ENCODE results near the gene KLHL29. TPM values are rescaled to one million over a fixed set of nuclear protein-coding genes. Genes with fewer than 3 reads are reported as not detected.

Gene KLHL29
- total RNA-seq, 1 experiment from 2014 or later = 2.6 TPM

DNA sequence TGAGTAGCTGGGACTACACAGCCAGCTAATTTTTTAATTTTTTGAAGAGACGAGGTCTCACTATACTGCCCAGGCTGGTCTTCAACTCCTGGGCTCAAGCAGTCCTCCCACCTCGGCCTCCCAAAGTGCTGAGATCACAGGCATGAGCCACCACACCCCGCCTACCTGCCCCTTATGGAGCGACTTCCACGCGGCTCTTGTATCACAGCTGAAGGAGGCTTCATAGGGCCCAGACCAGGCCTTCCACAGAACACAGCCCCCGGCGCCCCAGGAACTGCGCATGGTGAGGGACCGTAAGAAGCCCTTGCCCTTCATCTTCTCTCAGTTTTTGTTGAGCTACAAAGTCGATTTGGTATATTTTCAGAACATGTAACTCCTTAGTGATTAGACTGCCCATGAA lies 220.3 kb downstream of the KLHL29 start:
- DNase-seq (no peak), ATAC-seq (no peak)
- Histone ChIP-seq H2AFZ (ENCODE audit: low read length) (no peak overlapping the region), H3K9me2 (replicated peaks; ENCODE audit: low read length) (no peaks in the 10 kb centered on the region), H3K4me2 (ENCODE audit: low read length) (no peak overlapping the region), H3K27me3 (ENCODE audit: low read length) (no peaks in the 10 kb centered on the region), H3K4me1 (ENCODE audit: insufficient read depth, low read length) (no peaks in the 10 kb centered on the region), H3K9me3 (ENCODE audit: low read length) (peaks cover 5% of the 10 kb centered on the region; the same call in 1 of the 2 replicates), H3F3A (ENCODE audit: low read length, unreplicated experiment) (no peaks in the 10 kb centered on the region), H3K79me2 (ENCODE audit: low read length) (no peaks in the 10 kb centered on the region), H3K4me3 (ENCODE audit: low read length) (no peak overlapping the region), H3K36me3 (ENCODE audit: low read depth, low read length) (no peaks in the 10 kb centered on the region), H4K20me1 (ENCODE audit: low read length) (no peaks in the 10 kb centered on the region), H3K9ac (ENCODE audit: low read length) (no peak overlapping the region), H3K27ac (ENCODE audit: low read length) (no peak overlapping the region)
- BruUV-seq (replicated peaks) = no TSS peak
- no peak for TF ChIP-seq EZH2phosphoT487 (IDR thresholded peaks at IDR 0.05; ENCODE audit: borderline replicate concordance, low read length)
- TF ChIP-seq EZH2 (IDR thresholded peaks at IDR 0.05; ENCODE audit: low read length, unreplicated experiment) = no peak
- TF ChIP-seq, protein P1, sequence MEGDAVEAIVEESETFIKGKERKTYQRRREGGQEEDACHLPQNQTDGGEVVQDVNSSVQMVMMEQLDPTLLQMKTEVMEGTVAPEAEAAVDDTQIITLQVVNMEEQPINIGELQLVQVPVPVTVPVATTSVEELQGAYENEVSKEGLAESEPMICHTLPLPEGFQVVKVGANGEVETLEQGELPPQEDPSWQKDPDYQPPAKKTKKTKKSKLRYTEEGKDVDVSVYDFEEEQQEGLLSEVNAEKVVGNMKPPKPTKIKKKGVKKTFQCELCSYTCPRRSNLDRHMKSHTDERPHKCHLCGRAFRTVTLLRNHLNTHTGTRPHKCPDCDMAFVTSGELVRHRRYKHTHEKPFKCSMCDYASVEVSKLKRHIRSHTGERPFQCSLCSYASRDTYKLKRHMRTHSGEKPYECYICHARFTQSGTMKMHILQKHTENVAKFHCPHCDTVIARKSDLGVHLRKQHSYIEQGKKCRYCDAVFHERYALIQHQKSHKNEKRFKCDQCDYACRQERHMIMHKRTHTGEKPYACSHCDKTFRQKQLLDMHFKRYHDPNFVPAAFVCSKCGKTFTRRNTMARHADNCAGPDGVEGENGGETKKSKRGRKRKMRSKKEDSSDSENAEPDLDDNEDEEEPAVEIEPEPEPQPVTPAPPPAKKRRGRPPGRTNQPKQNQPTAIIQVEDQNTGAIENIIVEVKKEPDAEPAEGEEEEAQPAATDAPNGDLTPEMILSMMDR (conservative IDR thresholded peaks at IDR 0.05; ENCODE audit: low read depth, low read length) = no peak
- intact Hi-C loops (cut with micrococcal nuclease) = no loop called here
- POLR2A ChIA-PET (ENCODE audit: unreplicated experiment) = no interaction called here
- CTCF ChIA-PET = no interaction called here

DNA sequence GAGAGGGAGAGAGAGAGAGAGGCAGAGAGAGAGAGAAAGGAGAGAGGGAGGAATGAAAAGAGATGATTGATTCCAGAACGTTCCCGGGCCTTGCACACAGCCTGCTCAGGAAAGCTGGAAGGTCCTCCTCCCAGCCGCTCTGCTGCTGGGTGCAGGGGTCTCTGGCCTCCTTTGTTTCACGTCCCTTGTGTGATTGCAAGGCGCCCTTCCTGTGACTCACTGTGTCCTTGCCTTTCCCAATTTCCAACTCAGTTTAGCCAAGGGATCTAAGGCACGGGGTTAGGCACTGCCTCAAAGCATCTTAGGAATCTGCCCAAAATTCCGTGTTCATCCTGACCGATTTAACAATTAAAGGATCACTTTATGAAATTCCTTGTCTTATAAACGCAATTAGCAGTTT lies 221.2 kb downstream of the KLHL29 start:
- no peak overlapping the region for H3K9ac ChIP-seq (ENCODE audit: low read length)
- ATAC-seq = no peak
- H3K27ac ChIP-seq (ENCODE audit: low read length) = no peak overlapping the region
- CTCF ChIA-PET = no interaction called here
- no peaks in the 10 kb centered on the region for H4K20me1 ChIP-seq (ENCODE audit: low read length)
- no peak for DNase-seq
- POLR2A ChIA-PET (ENCODE audit: unreplicated experiment) = no interaction called here
- BruUV-seq (replicated peaks) = no TSS peak
- H3K9me3 ChIP-seq (ENCODE audit: low read length) = peaks cover 5% of the 10 kb centered on the region; the same call in 1 of the 2 replicates
- intact Hi-C loops (cut with micrococcal nuclease) = no loop called here
- no peaks in the 10 kb centered on the region for H3K4me1 ChIP-seq (ENCODE audit: insufficient read depth, low read length)
- H3K27me3 ChIP-seq (ENCODE audit: low read length) = no peaks in the 10 kb centered on the region
- TF ChIP-seq EZH2 (IDR thresholded peaks at IDR 0.05; ENCODE audit: low read length, unreplicated experiment) (no peak), EZH2phosphoT487 (IDR thresholded peaks at IDR 0.05; ENCODE audit: borderline replicate concordance, low read length) (no peak)
- TF ChIP-seq, protein P1 (conservative IDR thresholded peaks at IDR 0.05; ENCODE audit: low read depth, low read length) = no peak
- H3K36me3 ChIP-seq (ENCODE audit: low read depth, low read length) = no peaks in the 10 kb centered on the region
- no peaks in the 10 kb centered on the region for H3F3A ChIP-seq (ENCODE audit: low read length, unreplicated experiment)
- H3K9me2 ChIP-seq (replicated peaks; ENCODE audit: low read length) = no peaks in the 10 kb centered on the region
- no peaks in the 10 kb centered on the region for H3K79me2 ChIP-seq (ENCODE audit: low read length)
- H2AFZ ChIP-seq (ENCODE audit: low read length) = no peak overlapping the region
- H3K4me2 ChIP-seq (ENCODE audit: low read length) = no peak overlapping the region
- no peak overlapping the region for H3K4me3 ChIP-seq (ENCODE audit: low read length)

DNA sequence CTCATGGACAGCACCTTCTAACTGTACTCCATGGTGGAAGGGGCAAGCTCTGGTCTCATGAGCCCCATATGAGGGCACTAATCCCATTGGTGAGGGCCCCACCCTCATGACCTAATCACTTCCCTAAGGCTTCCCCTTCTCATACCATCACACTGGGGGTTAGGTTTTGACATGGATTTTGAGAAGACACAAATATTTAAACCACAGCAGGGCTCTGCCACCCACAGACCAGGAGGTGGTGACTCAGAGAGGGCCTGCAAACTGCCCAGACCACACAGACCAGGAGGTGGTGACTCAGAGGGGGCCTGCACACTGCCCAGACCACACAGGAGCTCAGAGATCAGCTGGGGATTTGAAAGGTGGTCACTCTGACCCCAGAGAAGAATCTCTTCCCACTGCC lies 222.0 kb downstream of the KLHL29 start:
- Histone ChIP-seq H3K4me1 (ENCODE audit: insufficient read depth, low read length) (no peaks in the 10 kb centered on the region), H3K27me3 (ENCODE audit: low read length) (no peaks in the 10 kb centered on the region), H3K36me3 (ENCODE audit: low read depth, low read length) (no peaks in the 10 kb centered on the region), H3K9me2 (replicated peaks; ENCODE audit: low read length) (no peaks in the 10 kb centered on the region), H3K4me3 (ENCODE audit: low read length) (no peak overlapping the region), H3K79me2 (ENCODE audit: low read length) (no peaks in the 10 kb centered on the region), H2AFZ (ENCODE audit: low read length) (no peak overlapping the region), H3F3A (ENCODE audit: low read length, unreplicated experiment) (no peaks in the 10 kb centered on the region), H4K20me1 (ENCODE audit: low read length) (no peaks in the 10 kb centered on the region), H3K9me3 (ENCODE audit: low read length) (peaks cover 5% of the 10 kb centered on the region; the same call in 1 of the 2 replicates), H3K4me2 (ENCODE audit: low read length) (no peak overlapping the region), H3K27ac (ENCODE audit: low read length) (no peak overlapping the region), H3K9ac (ENCODE audit: low read length) (no peak overlapping the region)
- intact Hi-C loops (cut with micrococcal nuclease) = no loop called here
- no peak for TF ChIP-seq EZH2 (IDR thresholded peaks at IDR 0.05; ENCODE audit: low read length, unreplicated experiment)
- TF ChIP-seq, protein P1 (conservative IDR thresholded peaks at IDR 0.05; ENCODE audit: low read depth, low read length) = no peak
- no peak for TF ChIP-seq EZH2phosphoT487 (IDR thresholded peaks at IDR 0.05; ENCODE audit: borderline replicate concordance, low read length)
- ATAC-seq (peak; percentile 76), DNase-seq (peak; percentile 51)
- ChIA-PET POLR2A (ENCODE audit: unreplicated experiment) (no interaction called here), CTCF (no interaction called here)
- no TSS peak for BruUV-seq (replicated peaks)
